Calu3 (cell line): ENCODE results near the gene CNTN5. TPM values are rescaled to one million over a fixed set of nuclear protein-coding genes. Genes with fewer than 3 reads are reported as not detected.

Source experiments
- BruUV-seq: library from RNA; stranded (reverse); fragments of 400-500 nt; replicated peaks from 2 replicates; lab custom pipeline; 2021; lab: Mats Ljungman, UMichigan
- CTCF ChIA-PET: fragments of 300-600 bp; sonication (Branson Sonifier 250); formaldehyde crosslinking; loops from one replicate; lab custom pipeline; 2022; ENCODE audit warnings: antibody characterized with exemption; lab: Charles Lee
- DNase-seq: peaks from one replicate; pipeline ENCODE4 v3.0.0; 2022
- H3K27ac Mint-ChIP-seq: one replicate; pipeline ENCODE4 v1.8.0; 2022; ENCODE audit warnings: mixed read lengths; ENCODE audit not compliant: unreplicated experiment
- H3K27me3 Mint-ChIP-seq: one replicate; pipeline ENCODE4 v1.8.0; 2022; ENCODE audit warnings: mixed read lengths; ENCODE audit not compliant: unreplicated experiment
- H3K36me3 Mint-ChIP-seq: one replicate; pipeline ENCODE4 v1.8.0; 2022; ENCODE audit warnings: mild to moderate bottlenecking, moderate library complexity, mixed read lengths; ENCODE audit not compliant: insufficient read depth, unreplicated experiment
- H3K4me1 Mint-ChIP-seq: one replicate; pipeline ENCODE4 v1.8.0; 2022; ENCODE audit warnings: mild to moderate bottlenecking, low read depth, mixed read lengths; ENCODE audit not compliant: unreplicated experiment
- H3K4me3 Mint-ChIP-seq: one replicate; pipeline ENCODE4 v1.8.0; 2022; ENCODE audit warnings: mild to moderate bottlenecking, low read depth, moderate library complexity, mixed read lengths; ENCODE audit not compliant: unreplicated experiment
- H3K9me3 Mint-ChIP-seq: one replicate; pipeline ENCODE4 v1.8.0; 2022; ENCODE audit warnings: low read depth, mixed read lengths; ENCODE audit not compliant: unreplicated experiment
- intact Hi-C: fragments of 100-400 bp; cut with micrococcal nuclease; formaldehyde crosslinking; loops from one replicate; pipeline ENCODE4 v1.10.0; 2022; ENCODE audit not compliant: unreplicated experiment
- total RNA-seq: library from RNA; stranded (reverse); gene quantifications from 2 replicates; pipeline ENCODE4 v1.2.3, GENCODE V29; 2022
- TF ChIP-seq, protein P1 (sequence below): fragments of 200-600 bp; IDR thresholded peaks from one replicate; pipeline ENCODE4 v1.8.0; 2022; ENCODE audit warnings: antibody characterized with exemption; ENCODE audit not compliant: unreplicated experiment

Gene CNTN5
- total RNA-seq, 1 experiment from 2014 or later = not detected

- intact Hi-C loops = no loop called here
- CTCF ChIA-PET = no interaction called here
- H3K4me3 Mint-ChIP-seq = no peak overlapping the region
- H3K36me3 Mint-ChIP-seq = no peaks in the 10 kb centered on the region
- BruUV-seq = no TSS peak
- no peak overlapping the region for H3K27ac Mint-ChIP-seq
- H3K4me1 Mint-ChIP-seq = no peaks in the 10 kb centered on the region
- TF ChIP-seq, protein P1, sequence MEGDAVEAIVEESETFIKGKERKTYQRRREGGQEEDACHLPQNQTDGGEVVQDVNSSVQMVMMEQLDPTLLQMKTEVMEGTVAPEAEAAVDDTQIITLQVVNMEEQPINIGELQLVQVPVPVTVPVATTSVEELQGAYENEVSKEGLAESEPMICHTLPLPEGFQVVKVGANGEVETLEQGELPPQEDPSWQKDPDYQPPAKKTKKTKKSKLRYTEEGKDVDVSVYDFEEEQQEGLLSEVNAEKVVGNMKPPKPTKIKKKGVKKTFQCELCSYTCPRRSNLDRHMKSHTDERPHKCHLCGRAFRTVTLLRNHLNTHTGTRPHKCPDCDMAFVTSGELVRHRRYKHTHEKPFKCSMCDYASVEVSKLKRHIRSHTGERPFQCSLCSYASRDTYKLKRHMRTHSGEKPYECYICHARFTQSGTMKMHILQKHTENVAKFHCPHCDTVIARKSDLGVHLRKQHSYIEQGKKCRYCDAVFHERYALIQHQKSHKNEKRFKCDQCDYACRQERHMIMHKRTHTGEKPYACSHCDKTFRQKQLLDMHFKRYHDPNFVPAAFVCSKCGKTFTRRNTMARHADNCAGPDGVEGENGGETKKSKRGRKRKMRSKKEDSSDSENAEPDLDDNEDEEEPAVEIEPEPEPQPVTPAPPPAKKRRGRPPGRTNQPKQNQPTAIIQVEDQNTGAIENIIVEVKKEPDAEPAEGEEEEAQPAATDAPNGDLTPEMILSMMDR = no peak
- H3K27me3 Mint-ChIP-seq = no peaks in the 10 kb centered on the region
- no peak for DNase-seq
- no peaks in the 10 kb centered on the region for H3K9me3 Mint-ChIP-seq
These were observed 345.8 kb downstream of the CNTN5 start for GRCh38 chr11:99366546-99366945.

DNA sequence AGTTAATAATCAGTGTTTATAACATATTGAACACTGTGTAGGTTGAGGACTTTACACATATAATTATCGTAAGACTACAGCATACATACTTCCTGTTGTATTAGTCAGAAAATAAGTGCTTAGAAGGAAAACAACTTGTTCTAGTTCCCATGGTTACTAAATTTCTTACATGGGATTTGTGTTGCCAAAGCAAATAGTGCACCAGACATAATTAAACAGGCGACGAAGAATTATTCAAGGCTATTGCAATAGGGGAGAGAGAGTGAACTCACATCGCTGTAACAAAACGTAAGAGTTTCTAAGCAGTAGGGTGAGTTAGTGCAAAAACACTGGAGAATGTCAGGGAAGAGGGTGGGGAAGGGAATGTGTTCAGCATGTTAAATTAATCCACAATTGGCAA lies 347.8 kb downstream of the CNTN5 start:
- Mint-ChIP-seq H3K9me3 (no peaks in the 10 kb centered on the region), H3K4me1 (no peaks in the 10 kb centered on the region), H3K36me3 (no peaks in the 10 kb centered on the region), H3K27me3 (no peaks in the 10 kb centered on the region), H3K27ac (no peak overlapping the region), H3K4me3 (no peak overlapping the region)
- TF ChIP-seq, protein P1 = no peak
- no TSS peak for BruUV-seq
- DNase-seq = no peak
- CTCF ChIA-PET = no interaction called here
- intact Hi-C loops = no loop called here

DNA sequence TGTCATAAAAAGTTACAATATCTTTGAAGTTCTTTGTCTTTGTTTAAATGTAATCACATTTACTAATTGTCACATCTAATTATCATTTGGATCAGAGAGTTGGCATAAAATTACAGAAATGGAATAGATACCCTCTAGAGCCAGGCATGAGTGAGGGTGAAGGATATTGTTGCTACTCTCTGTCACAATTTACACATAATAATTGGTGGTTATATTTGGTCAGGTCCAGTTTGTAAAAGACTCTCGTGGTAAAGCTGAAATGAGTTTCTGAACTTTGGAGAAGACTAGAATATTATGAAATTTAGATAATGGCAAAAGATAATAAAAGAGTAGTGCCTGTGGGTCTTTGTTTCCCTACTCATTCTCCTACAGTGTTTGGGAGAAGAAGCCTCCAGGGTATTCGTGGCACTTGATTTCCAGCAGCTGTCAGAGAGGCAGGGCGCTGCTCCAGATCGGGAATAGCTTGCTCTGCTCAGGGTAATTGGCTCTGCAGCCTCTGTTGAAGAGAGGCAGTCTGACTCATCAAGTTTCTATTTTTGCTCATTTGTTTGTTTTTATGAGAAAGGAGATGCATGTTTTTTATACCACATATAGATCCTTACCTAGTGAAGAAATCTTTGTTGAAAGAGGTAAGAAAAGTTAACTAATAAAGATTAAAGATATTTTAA lies 349.9 kb downstream of the CNTN5 start:
- peak overlapping the region; percentile 54 for H3K27ac Mint-ChIP-seq
- intact Hi-C loops = no loop called here
- CTCF ChIA-PET = no interaction called here
- no TSS peak for BruUV-seq
- peak; percentile 4 for DNase-seq
- H3K4me1 Mint-ChIP-seq = no peaks in the 10 kb centered on the region
- H3K36me3 Mint-ChIP-seq = no peaks in the 10 kb centered on the region
- TF ChIP-seq, protein P1 = no peak
- H3K27me3 Mint-ChIP-seq = no peaks in the 10 kb centered on the region
- peaks cover 2% of the 10 kb centered on the region for H3K9me3 Mint-ChIP-seq
- H3K4me3 Mint-ChIP-seq = no peak overlapping the region

DNA sequence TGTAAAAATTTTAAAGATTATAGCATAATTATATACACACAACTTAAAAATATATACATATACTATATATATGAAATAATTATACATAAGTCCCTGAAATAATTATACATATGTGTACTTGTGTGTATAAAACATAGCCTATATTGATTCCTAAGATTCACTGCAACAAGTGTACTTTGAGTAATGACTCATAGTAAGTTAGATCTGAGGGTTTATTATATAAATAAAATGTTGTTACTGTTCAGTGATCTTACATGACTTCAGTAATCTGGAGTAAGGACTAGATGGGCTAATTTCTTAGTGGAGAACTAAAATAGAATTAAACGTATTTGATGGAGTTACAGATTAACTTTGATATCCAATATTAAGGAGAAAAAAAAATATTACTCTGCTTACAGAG lies 350.5 kb downstream of the CNTN5 start:
- CTCF ChIA-PET = no interaction called here

More for the DNA sequence above, 350.5 kb downstream of the CNTN5 start:
- peaks cover 2% of the 10 kb centered on the region for H3K9me3 Mint-ChIP-seq
- no peak for DNase-seq
- H3K4me1 Mint-ChIP-seq = no peaks in the 10 kb centered on the region
- H3K27ac Mint-ChIP-seq = no peak overlapping the region
- no peak overlapping the region for H3K4me3 Mint-ChIP-seq
- BruUV-seq = no TSS peak
- no peaks in the 10 kb centered on the region for H3K27me3 Mint-ChIP-seq
- intact Hi-C loops = no loop called here
- no peaks in the 10 kb centered on the region for H3K36me3 Mint-ChIP-seq
- TF ChIP-seq, protein P1 = no peak
